Left ventricle myocardium inferior (tissue), 1 donor: Measurements from ENCODE around the gene CASP10. TPM values are rescaled to one million over a fixed set of nuclear protein-coding genes. Genes with fewer than 3 reads are reported as not detected.

Source experiments
- DNase-seq: peaks from one replicate; pipeline ENCODE4 v3.0.0-alpha.2; 2020
- H3K27ac ChIP-seq: fragments of 200-600 bp; replicated peaks from 2 replicates; pipeline ENCODE4 v1.8.0; 2021
- H3K27me3 ChIP-seq: fragments of 200-600 bp; 2 replicates; pipeline ENCODE4 v1.8.0; 2021; ENCODE audit warnings: low read depth
- H3K36me3 ChIP-seq: fragments of 200-600 bp; 2 replicates; pipeline ENCODE4 v1.8.0; 2021
- H3K4me1 ChIP-seq: fragments of 200-600 bp; 2 replicates; pipeline ENCODE4 v1.8.0; 2021
- H3K4me3 ChIP-seq: fragments of 200-600 bp; 2 replicates; pipeline ENCODE4 v1.8.0; 2021; ENCODE audit warnings: mild to moderate bottlenecking, moderate library complexity
- H3K9me3 ChIP-seq: fragments of 200-600 bp; replicated peaks from 2 replicates; pipeline ENCODE4 v1.8.0; 2021
- CTCF ChIP-seq: fragments of 200-600 bp; IDR thresholded peaks from 2 replicates; pipeline ENCODE4 v1.8.0; 2021; ENCODE audit warnings: antibody characterized with exemption, mild to moderate bottlenecking, borderline replicate concordance
- intact Hi-C: fragments of 100-400 bp; cut with micrococcal nuclease; formaldehyde crosslinking; loops from one replicate; pipeline ENCODE4 v1.11.0; 2022
- total RNA-seq: library from RNA; stranded (reverse); fragmentation: NEBNext Ultra II Directional; extraction: Animal tissue kit (Norgen Biotek cat#: 25700); gene quantifications from one replicate; pipeline ENCODE4 v1.2.1, GENCODE V29; 2021
- donor health status: DM: no; HTN: yes; CAD: no; lungs with severe emphysema.

The CASP10 gene
- total RNA-seq, 1 donor from 2014 or later: 5.4 TPM

GRCh38 chr2:201228271-201228911 is 45.5 kb downstream of the CASP10 start:
- intact Hi-C loops: no loop called here
- no peak for DNase-seq
- H3K27me3 ChIP-seq: no peaks in the 10 kb centered on the region
- no peaks in the 10 kb centered on the region for H3K36me3 ChIP-seq
- peaks cover 29% of the 10 kb centered on the region for H3K4me1 ChIP-seq
- H3K4me3 ChIP-seq: no peak overlapping the region
- H3K9me3 ChIP-seq: no peaks in the 10 kb centered on the region
- H3K27ac ChIP-seq: peak overlapping the region; percentile 72
- TF ChIP-seq CTCF: no peak

- no peaks in the 10 kb centered on the region for H3K36me3 ChIP-seq
- peak overlapping the region; percentile 72 for H3K27ac ChIP-seq
- intact Hi-C loops: no loop called here
- H3K27me3 ChIP-seq: no peaks in the 10 kb centered on the region
- peaks cover 30% of the 10 kb centered on the region for H3K4me1 ChIP-seq
- no peak for DNase-seq
- H3K9me3 ChIP-seq: no peaks in the 10 kb centered on the region
- TF ChIP-seq CTCF: no peak
- no peak overlapping the region for H3K4me3 ChIP-seq
Measured at GRCh38 chr2:201228912-201229290, 46.0 kb downstream of the CASP10 start.

GRCh38 chr2:201231781-201232466 is 49.0 kb downstream of the CASP10 start:
- Histone ChIP-seq H3K9me3 (no peaks in the 10 kb centered on the region), H3K27me3 (no peaks in the 10 kb centered on the region), H3K4me3 (peak overlapping the region; percentile 36), H3K27ac (peak overlapping the region; percentile 62), H3K4me1 (peaks cover 41% of the 10 kb centered on the region), H3K36me3 (no peaks in the 10 kb centered on the region)
- intact Hi-C loops: loop anchor here (5.0 kb wide), 1 partner anchor 45 kb away; no protein-coding TSS in a partner anchor
- DNase-seq: peak; percentile 77
- TF ChIP-seq CTCF: peak; percentile 90

- DNase-seq: no peak
- Histone ChIP-seq H3K9me3 (no peaks in the 10 kb centered on the region), H3K27me3 (no peaks in the 10 kb centered on the region), H3K4me3 (peak overlapping the region; percentile 36), H3K36me3 (no peaks in the 10 kb centered on the region), H3K27ac (peak overlapping the region; percentile 63), H3K4me1 (peaks cover 41% of the 10 kb centered on the region)
- intact Hi-C loops: loop anchor here (5.0 kb wide), 1 partner anchor 45 kb away; no protein-coding TSS in a partner anchor
- TF ChIP-seq CTCF: peak; percentile 9
Measured at GRCh38 chr2:201232467-201232815, 49.5 kb downstream of the CASP10 start.

GRCh38 chr2:201233192-201233811 is 50.4 kb downstream of the CASP10 start:
- intact Hi-C loops: loop anchor here (5.0 kb wide), 1 partner anchor 46 kb away; no protein-coding TSS in a partner anchor
- Histone ChIP-seq H3K27me3 (no peaks in the 10 kb centered on the region), H3K9me3 (no peaks in the 10 kb centered on the region), H3K4me1 (peaks cover 36% of the 10 kb centered on the region), H3K36me3 (no peaks in the 10 kb centered on the region), H3K27ac (peak overlapping the region; percentile 63), H3K4me3 (peak overlapping the region; percentile 44)
- DNase-seq: peak; percentile 48
- TF ChIP-seq CTCF: no peak
